C4-2B (cell line): ENCODE results near the gene KIR2DL1.

Experiments
- CTCF ChIP-seq: fragments of 450-650 bp; conservative IDR thresholded peaks from 2 replicates; pipeline ENCODE4 v1.5.1; 2017; ENCODE audit warnings: mild to moderate bottlenecking
- ZFX ChIP-seq: fragments of 450-650 bp; IDR thresholded peaks from 2 replicates; pipeline ENCODE4 v1.6.1; 2017

- no peak for TF ChIP-seq CTCF
- TF ChIP-seq ZFX, result no peak
These were observed 36.3 kb downstream of the KIR2DL1 start for GRCh38 chr19:54805665-54806515.
